Tibial artery (tissue), 4 donors: ENCODE results near the gene PIGV.

Source experiments
- DNase-seq, 2 donors: peaks; one replicate each; pipeline ENCODE4 v3.0.0-alpha.2; 2019
- H3K27ac ChIP-seq, 2 donors: fragments of 200-600 bp; sonication (generic) in 1 of 2; 1 replicate in 1 of 2; 2 replicates in 1 of 2; pipeline ENCODE4 v1.5.1; 2018 to 2019; ENCODE audit warnings: mild to moderate bottlenecking in 1 of 2
- H3K27me3 ChIP-seq, 2 donors: fragments of 200-600 bp; sonication (generic) in 1 of 2; one replicate each; pipeline versions ENCODE4 v1.5.1 to v1.6.0; 2016 to 2019
- H3K36me3 ChIP-seq, 3 donors: fragments of 200-600 bp; sonication (generic) in 2 of 3; one replicate each; pipeline ENCODE4 v1.5.1; 2016 to 2019; ENCODE audit warnings: mild to moderate bottlenecking in 2 of 3
- H3K4me1 ChIP-seq, 4 donors: fragments of 200-600 bp; sonication (generic) in 2 of 4; 1 replicate in 3 of 4; 2 replicates in 1 of 4; pipeline ENCODE4 v1.5.1; 2016 to 2019
- H3K4me3 ChIP-seq, 2 donors: fragments of 200-600 bp; sonication (generic) in 1 of 2; 1 replicate in 1 of 2; 2 replicates in 1 of 2; pipeline ENCODE4 v1.5.1; 2018 to 2019; ENCODE audit warnings: mild to moderate bottlenecking in 2 of 2
- H3K9me3 ChIP-seq, 3 donors: fragments of 200-600 bp; sonication (generic) in 1 of 3; one replicate each; pipeline ENCODE4 v1.5.1; 2016 to 2019
- intact Hi-C: fragments of 100-400 bp; cut with DNase I; formaldehyde crosslinking; loops from one replicate; pipeline ENCODE4 v1.15.0; 2023; ENCODE audit warnings: low total_unique reads
- TF ChIP-seq, protein P1 (sequence below), 2 experiments: fragments of 200-600 bp in 1 of 2; fragments of 450-650 bp in 1 of 2; IDR thresholded peaks; one replicate each; pipeline ENCODE4 v1.5.1; 2017 to 2019; ENCODE audit warnings: antibody characterized with exemption in 2 of 2, mild to moderate bottlenecking in 1 of 2, moderate library complexity in 1 of 2

Gene PIGV

DNA sequence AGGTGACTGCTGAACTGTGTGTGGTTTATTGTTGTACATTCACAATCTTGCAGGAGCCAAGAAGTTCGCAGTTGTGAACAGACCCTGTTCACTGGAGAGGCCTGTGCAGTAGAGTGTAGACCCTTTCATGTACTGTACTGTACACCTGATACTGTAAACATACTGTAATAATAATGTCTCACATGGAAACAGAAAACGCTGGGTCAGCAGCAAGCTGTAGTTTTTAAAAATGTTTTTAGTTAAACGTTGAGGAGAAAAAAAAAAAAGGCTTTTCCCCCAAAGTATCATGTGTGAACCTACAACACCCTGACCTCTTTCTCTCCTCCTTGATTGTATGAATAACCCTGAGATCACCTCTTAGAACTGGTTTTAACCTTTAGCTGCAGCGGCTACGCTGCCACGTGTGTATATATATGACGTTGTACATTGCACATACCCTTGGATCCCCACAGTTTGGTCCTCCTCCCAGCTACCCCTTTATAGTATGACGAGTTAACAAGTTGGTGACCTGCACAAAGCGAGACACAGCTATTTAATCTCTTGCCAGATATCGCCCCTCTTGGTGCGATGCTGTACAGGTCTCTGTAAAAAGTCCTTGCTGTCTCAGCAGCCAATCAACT, 6.4 kb upstream of the PIGV start:
- Histone ChIP-seq H3K4me3 (no peak overlapping the region), H3K27me3 (no peaks in the 10 kb centered on the region), H3K9me3 (no peaks in the 10 kb centered on the region), H3K4me1 (peaks cover 0 to 43% (median 26%) of the 10 kb centered on the region in 4 donors), H3K27ac (peak overlapping the region in 1 of 2 donors; percentile 98), H3K36me3 (peaks cover 46 to 57% (median 54%) of the 10 kb centered on the region in 3 donors)
- intact Hi-C loops = no loop called here
- TF ChIP-seq, protein P1, sequence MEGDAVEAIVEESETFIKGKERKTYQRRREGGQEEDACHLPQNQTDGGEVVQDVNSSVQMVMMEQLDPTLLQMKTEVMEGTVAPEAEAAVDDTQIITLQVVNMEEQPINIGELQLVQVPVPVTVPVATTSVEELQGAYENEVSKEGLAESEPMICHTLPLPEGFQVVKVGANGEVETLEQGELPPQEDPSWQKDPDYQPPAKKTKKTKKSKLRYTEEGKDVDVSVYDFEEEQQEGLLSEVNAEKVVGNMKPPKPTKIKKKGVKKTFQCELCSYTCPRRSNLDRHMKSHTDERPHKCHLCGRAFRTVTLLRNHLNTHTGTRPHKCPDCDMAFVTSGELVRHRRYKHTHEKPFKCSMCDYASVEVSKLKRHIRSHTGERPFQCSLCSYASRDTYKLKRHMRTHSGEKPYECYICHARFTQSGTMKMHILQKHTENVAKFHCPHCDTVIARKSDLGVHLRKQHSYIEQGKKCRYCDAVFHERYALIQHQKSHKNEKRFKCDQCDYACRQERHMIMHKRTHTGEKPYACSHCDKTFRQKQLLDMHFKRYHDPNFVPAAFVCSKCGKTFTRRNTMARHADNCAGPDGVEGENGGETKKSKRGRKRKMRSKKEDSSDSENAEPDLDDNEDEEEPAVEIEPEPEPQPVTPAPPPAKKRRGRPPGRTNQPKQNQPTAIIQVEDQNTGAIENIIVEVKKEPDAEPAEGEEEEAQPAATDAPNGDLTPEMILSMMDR (IDR thresholded peaks at IDR 0.05) = no peak
- DNase-seq = no peak

DNA sequence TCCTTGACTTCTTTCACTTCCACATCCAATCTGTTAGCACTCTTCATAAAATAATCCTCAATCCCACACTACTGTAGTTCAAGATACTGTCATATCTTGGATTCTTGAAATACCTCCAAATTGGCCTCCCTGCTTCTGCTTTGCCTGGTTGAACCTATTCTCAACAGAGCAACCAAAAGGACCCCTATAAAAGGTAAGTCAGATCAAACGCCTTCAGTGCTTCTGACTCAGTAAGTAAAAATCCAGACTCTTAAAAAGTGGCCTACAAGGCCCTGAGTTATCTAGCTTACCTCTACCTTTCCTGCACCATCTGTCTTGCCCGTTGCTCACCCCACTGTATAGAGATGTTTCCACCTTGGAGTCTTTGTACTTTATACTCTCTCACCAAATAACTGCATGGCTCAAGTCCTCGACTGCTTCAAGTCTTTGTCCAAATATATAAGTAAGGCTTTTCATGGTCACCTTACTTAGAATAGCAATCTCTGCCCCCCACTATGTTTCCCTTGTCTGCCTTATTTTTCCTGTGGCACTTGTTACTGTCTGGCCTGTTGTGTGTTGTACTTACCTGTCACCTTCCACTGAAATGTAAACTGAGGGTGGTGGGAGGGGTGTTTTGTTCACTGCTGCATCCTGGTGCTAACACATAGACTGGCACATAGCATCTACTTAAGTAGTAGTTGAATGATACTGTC, 5.1 kb upstream of the PIGV start:
- intact Hi-C loops = no loop called here

DNA sequence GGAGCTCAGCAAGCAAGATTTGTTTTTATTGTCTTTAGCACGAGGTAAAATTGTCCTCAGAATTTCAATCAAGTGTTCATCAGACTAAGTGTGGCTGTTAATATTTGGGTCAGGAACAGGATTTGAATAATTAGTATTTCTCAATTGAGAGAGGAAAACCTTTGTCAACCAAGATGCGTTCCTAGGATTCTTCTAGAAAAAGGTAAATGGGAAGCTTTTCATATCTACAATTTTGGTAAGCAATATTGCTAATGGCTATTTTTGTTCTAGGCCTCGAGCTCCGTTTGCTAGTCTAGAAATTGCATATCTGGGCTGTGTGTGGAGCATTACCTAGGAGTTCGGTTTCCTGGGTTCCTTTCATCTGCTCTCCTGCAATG, 4.1 kb upstream of the PIGV start:
- H3K4me3 ChIP-seq = no peak overlapping the region
- peaks cover 26 to 33% (median 31%) of the 10 kb centered on the region in 3 donors for H3K36me3 ChIP-seq
- H3K27me3 ChIP-seq = no peaks in the 10 kb centered on the region
- intact Hi-C loops = no loop called here
- H3K27ac ChIP-seq = peak overlapping the region; percentile 61 to 98
- TF ChIP-seq, protein P1 (IDR thresholded peaks at IDR 0.05) = no peak
- H3K9me3 ChIP-seq = no peaks in the 10 kb centered on the region
- no peak for DNase-seq
- H3K4me1 ChIP-seq = peaks cover 5 to 55% (median 34%) of the 10 kb centered on the region in 4 donors

More for the DNA sequence above, 5.1 kb upstream of the PIGV start:
- peak overlapping the region; percentile 61 to 98 for H3K27ac ChIP-seq
- TF ChIP-seq, protein P1 (IDR thresholded peaks at IDR 0.05) = no peak
- DNase-seq = no peak
- H3K27me3 ChIP-seq = no peaks in the 10 kb centered on the region
- H3K4me3 ChIP-seq = no peak overlapping the region
- H3K4me1 ChIP-seq = peaks cover 5 to 54% (median 32%) of the 10 kb centered on the region in 4 donors
- peaks cover 34 to 43% (median 40%) of the 10 kb centered on the region in 3 donors for H3K36me3 ChIP-seq
- no peaks in the 10 kb centered on the region for H3K9me3 ChIP-seq

DNA sequence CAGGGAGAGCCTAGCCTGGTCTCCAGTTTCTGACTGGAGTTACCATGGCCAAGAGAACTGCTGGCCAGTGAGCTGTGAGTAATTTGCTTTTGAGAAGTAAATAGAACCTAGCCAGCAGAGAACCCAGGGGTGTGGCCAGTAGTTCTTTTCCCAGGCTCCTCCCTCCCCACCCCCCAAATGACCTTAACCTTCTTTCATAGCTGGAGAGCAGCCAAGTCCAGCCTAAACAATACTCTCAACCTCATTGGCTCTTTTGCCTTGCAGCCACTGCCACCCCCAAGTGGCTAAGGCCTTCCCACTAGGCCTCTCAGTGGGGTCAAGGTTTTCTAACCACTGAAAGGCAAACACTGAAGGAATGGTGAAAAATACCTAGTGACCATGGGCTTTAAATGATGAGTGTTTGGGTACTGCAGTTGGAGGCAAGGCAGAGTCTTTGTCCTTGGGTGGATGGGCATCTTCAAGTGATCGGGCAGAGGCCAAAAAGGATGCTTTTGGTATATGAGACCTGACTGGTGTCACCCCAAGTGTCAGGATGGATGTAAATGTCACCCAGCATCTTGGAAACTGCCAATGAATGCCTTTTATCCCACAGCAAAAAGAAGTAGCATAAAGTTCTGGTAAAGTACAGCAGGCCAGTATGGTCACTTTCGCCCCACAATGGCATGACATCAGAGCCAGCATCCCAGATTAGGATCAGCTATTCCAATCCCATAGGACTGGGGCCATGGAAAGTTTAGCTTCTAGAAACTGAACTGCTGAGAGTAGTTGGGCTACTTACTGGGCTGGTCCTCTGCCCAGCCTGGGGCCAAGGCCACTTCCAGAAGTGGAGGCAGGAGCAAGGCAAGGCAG, 3.5 kb upstream of the PIGV start:
- Histone ChIP-seq H3K27ac (peak overlapping the region; percentile 61 to 98), H3K9me3 (no peaks in the 10 kb centered on the region), H3K4me1 (peaks cover 5 to 59% (median 36%) of the 10 kb centered on the region in 4 donors), H3K4me3 (no peak overlapping the region), H3K27me3 (no peaks in the 10 kb centered on the region), H3K36me3 (peaks cover 22 to 27% (median 25%) of the 10 kb centered on the region in 3 donors)
- peak; percentile 71 to 86 for DNase-seq
- TF ChIP-seq, protein P1 (IDR thresholded peaks at IDR 0.05) = no peak
- intact Hi-C loops = no loop called here

DNA sequence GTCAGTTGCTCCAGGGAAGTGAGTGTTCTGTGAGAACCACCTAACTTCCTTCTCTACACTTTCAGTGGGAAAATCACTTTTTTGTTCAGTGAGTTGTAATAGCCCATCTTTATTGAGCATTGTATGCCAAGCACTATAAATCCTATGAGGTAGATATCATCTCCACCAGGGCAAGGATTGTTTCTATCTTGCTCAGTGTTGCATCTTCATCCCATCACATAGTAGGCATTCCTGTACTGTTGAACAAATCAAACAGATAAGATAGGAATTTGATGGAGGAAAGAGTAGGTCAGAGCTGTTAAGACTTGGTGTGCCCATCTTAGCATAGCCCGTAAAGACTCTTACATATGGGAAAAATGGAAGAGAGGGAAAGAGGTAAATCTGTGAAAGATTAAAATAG, 2.9 kb upstream of the PIGV start:
- Histone ChIP-seq H3K27ac (peak overlapping the region; percentile 61 to 98), H3K9me3 (no peaks in the 10 kb centered on the region), H3K4me3 (no peak overlapping the region), H3K4me1 (peaks cover 5 to 65% (median 39%) of the 10 kb centered on the region in 4 donors), H3K36me3 (peaks cover 16 to 21% (median 18%) of the 10 kb centered on the region in 3 donors), H3K27me3 (no peaks in the 10 kb centered on the region)
- DNase-seq = no peak
- TF ChIP-seq, protein P1 (IDR thresholded peaks at IDR 0.05) = no peak
- intact Hi-C loops = no loop called here
